ENCODE results near the gene CTSK. TPM values are rescaled to one million over a fixed set of nuclear protein-coding genes. Genes with fewer than 3 reads are reported as not detected.

The CTSK gene
- total and polyA plus RNA-seq, 2 of the 13 experiments (the other 11 are each of a cell fraction or from before 2014, with no cell fraction given): 1.4 to 6.3 TPM

DNA sequence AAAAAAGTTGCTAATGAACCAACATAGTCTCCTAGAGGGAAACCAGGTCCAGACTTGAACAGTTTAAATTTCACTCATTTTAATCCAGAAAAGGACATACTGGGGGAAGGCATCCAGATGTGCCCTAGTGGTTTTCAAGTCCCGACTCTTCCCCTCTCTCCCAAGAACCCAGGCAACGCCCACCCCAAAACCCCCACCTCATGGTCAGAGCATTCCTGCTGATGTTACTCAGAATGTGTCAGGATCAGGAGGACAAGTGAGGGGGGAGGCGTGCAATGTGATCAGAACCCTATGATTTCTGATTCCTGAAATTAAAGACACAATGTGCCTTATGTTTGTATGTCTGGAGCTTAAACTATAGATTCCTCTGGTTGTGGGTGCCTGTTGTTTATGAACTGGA lies 1.6 kb upstream of the CTSK start (continued):
- TF ChIP-seq AKNA (CRISPR knock-in tag; IDR thresholded peaks at IDR 0.05; ENCODE audit: borderline replicate concordance): no peak

DNA sequence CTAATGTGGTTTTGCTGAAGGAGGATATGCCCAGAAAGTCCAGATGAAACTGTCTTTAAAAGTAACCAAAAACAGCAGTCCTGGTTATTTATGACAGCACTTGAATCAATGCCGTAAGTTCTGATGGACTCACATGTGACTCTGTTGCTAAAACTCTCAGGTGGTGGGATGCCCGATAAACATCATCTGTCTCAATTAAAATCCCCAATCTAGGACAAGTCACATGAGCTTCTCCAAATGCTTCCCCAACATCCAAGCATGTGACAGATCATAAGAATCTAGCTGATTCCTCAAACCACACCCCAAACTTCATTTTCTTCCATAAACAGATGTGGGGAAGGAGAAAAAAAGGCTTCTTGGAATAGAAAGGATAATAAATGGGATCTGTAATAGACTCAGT lies 786 bp upstream of the CTSK start:
- no peak for ATAC-seq
- FAIRE-seq: no peak
- Histone ChIP-seq H3K4me3 (replicated peaks in 1 of 3; ENCODE audit: insufficient read depth in 1 of 3, low read depth in 2 of 3, low read length in 3 of 3) (no peak overlapping the region), H3K4me1 (ENCODE audit: insufficient read depth, low read length) (peaks cover 14% of the 10 kb centered on the region), H3K27me3 (ENCODE audit: control insufficient read depth in 1 of 2, insufficient read depth in 2 of 2, low read length in 2 of 2) (no peaks in the 10 kb centered on the region), H3K36me3 (replicated peaks in 1 of 2; ENCODE audit: control insufficient read depth in 1 of 2, insufficient read depth in 2 of 2, low read length in 2 of 2) (peaks cover 7 to 26% of the 10 kb centered on the region in 2 experiments), H3K4me2 (ENCODE audit: low read depth, low read length) (no peak overlapping the region), H3K9ac (ENCODE audit: insufficient read depth, low read depth, low read length) (no peak overlapping the region), H3K79me2 (ENCODE audit: insufficient read depth, low read length) (no peaks in the 10 kb centered on the region), H4K20me1 (ENCODE audit: insufficient read depth, low read length) (no peaks in the 10 kb centered on the region), H3K9me3 (ENCODE audit: low read length) (no peaks in the 10 kb centered on the region), H2AFZ (ENCODE audit: low read length) (no peak overlapping the region), H3K27ac (ENCODE audit: extremely low read length, insufficient read depth, low read length) (no peak overlapping the region)
- CTCF ChIA-PET (ENCODE audit: low intra/inter-chr PET ratio, low total read pairs): no interaction called here
- no TSS peak for BruUV-seq (replicated peaks)
- POLR2A ChIA-PET: no interaction called here
- in situ Hi-C loops (cut with HindIII; ENCODE audit: extremely low pct_ligation_motif_present, low pct_unique_long_range_greater_than_20kb): no loop called here
- intact Hi-C loops (cut with micrococcal nuclease; ENCODE audit: unreplicated experiment): no loop called here
- WGBS (ENCODE audit: low lambda C conversion rate): 92% methylated on average over 2 of the region's 2 CpGs
- TF ChIP-seq NFAT5 (CRISPR knock-in tag; IDR thresholded peaks at IDR 0.05): no peak
- no peak for TF ChIP-seq ZNF772 (CRISPR knock-in tag; IDR thresholded peaks at IDR 0.05)
- no peak for TF ChIP-seq NFE2 (CRISPR knock-in tag; IDR thresholded peaks at IDR 0.05)
- TF ChIP-seq REXO4 (CRISPR knock-in tag; IDR thresholded peaks at IDR 0.05; ENCODE audit: borderline replicate concordance): no peak
- TF ChIP-seq, protein P1, sequence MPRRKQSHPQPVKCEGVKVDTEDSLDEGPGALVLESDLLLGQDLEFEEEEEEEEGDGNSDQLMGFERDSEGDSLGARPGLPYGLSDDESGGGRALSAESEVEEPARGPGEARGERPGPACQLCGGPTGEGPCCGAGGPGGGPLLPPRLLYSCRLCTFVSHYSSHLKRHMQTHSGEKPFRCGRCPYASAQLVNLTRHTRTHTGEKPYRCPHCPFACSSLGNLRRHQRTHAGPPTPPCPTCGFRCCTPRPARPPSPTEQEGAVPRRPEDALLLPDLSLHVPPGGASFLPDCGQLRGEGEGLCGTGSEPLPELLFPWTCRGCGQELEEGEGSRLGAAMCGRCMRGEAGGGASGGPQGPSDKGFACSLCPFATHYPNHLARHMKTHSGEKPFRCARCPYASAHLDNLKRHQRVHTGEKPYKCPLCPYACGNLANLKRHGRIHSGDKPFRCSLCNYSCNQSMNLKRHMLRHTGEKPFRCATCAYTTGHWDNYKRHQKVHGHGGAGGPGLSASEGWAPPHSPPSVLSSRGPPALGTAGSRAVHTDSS (CRISPR knock-in tag; conservative IDR thresholded peaks at IDR 0.05): no peak
- no peak for TF ChIP-seq RXRA (CRISPR knock-in tag; IDR thresholded peaks at IDR 0.05)
- no peak for TF ChIP-seq ARNT (IDR thresholded peaks at IDR 0.05)
- TF ChIP-seq ZNF317 (CRISPR knock-in tag; IDR thresholded peaks at IDR 0.05): no peak
- no peak for DNase-seq (ENCODE audit: low spot score)

Data from HepG2 (cell line).